Measurements from ENCODE around the gene PRR14. TPM values are rescaled to one million over a fixed set of nuclear protein-coding genes. Genes with fewer than 3 reads are reported as not detected.

The PRR14 gene
- total RNA-seq, 1 experiment from 2014 or later: 41.4 TPM

GRCh38 chr16:30698139-30698815, 47.5 kb downstream of the PRR14 start:
- Mint-ChIP-seq H3K27ac (ENCODE audit: low read depth, unreplicated experiment) (peak overlapping the region; percentile 100), H3K4me3 (ENCODE audit: unreplicated experiment) (peak overlapping the region; percentile 86), H3K36me3 (ENCODE audit: insufficient read depth, unreplicated experiment) (peaks cover 52% of the 10 kb centered on the region), H3K9me3 (ENCODE audit: unreplicated experiment) (no peaks in the 10 kb centered on the region), H3K27me3 (ENCODE audit: insufficient read depth, unreplicated experiment) (no peaks in the 10 kb centered on the region), H3K4me1 (ENCODE audit: insufficient read depth, unreplicated experiment) (peaks cover 14% of the 10 kb centered on the region)
- no peak for TF ChIP-seq CTCF (IDR thresholded peaks at IDR 0.05; ENCODE audit: unreplicated experiment)
- BruUV-seq (replicated peaks): no TSS peak
- intact Hi-C loops (cut with micrococcal nuclease): loop anchor here (1.0 to 5.0 kb wide), 3 partner anchors 40 to 199 kb away; partner anchors contain the start of genes CTF1 and FBRS
- POLR2A ChIA-PET: interaction anchor here (0.7 to 2.9 kb wide), 20 partner anchors 13 to 204 kb away, joined by 3 to 24 read pairs (median 5); partner anchors contain the start of genes FBRS, PHKG2, PRR14 and ZNF747
- CTCF ChIA-PET: interaction anchor here (1.4 kb wide), 1 partner anchor 26 kb away, joined by 4 read pairs; no protein-coding TSS in a partner anchor
- peak; percentile 98 for DNase-seq (ENCODE audit: unreplicated experiment)

GRCh38 chr16:30698816-30699614, 48.3 kb downstream of the PRR14 start, which contains the start of gene SRCAP:
SRCAP (plus strand) TSS chr16:30699171; CDS start chr16:30700825, 1,654 bp downstream.
- peak within 1 kb of the TSS; percentile 86 for H3K4me3 Mint-ChIP-seq (ENCODE audit: unreplicated experiment)
- peak; percentile 83 for DNase-seq (ENCODE audit: unreplicated experiment)
- no peaks in the 10 kb centered on the region for H3K9me3 Mint-ChIP-seq (ENCODE audit: unreplicated experiment)
- ChIA-PET POLR2A (interaction anchor here (0.6 to 2.9 kb wide), 16 partner anchors 13 to 343 kb away, joined by 3 to 24 read pairs (median 3); partner anchors contain the start of genes FBRS, PHKG2 and PRR14), CTCF (no interaction called here)
- TSS peak; percentile 41 for BruUV-seq (replicated peaks)
- intact Hi-C loops (cut with micrococcal nuclease): loop anchor here (1.0 to 5.0 kb wide), 4 partner anchors 14 to 198 kb away; partner anchors contain the start of genes CTF1 and FBRS
- H3K27ac Mint-ChIP-seq (ENCODE audit: low read depth, unreplicated experiment): peak within 1 kb of the TSS; percentile 100
- no peaks in the 10 kb centered on the region for H3K27me3 Mint-ChIP-seq (ENCODE audit: insufficient read depth, unreplicated experiment)
- TF ChIP-seq CTCF (IDR thresholded peaks at IDR 0.05; ENCODE audit: unreplicated experiment): no peak
- H3K36me3 Mint-ChIP-seq (ENCODE audit: insufficient read depth, unreplicated experiment): peaks cover 59% of the 10 kb centered on the region
- peaks cover 8% of the 10 kb centered on the region for H3K4me1 Mint-ChIP-seq (ENCODE audit: insufficient read depth, unreplicated experiment)

GRCh38 chr16:30699615-30700099, 48.9 kb downstream of the PRR14 start:
- no peaks in the 10 kb centered on the region for H3K9me3 Mint-ChIP-seq (ENCODE audit: unreplicated experiment)
- ChIA-PET POLR2A (interaction anchor here (0.6 to 2.9 kb wide), 12 partner anchors 12 to 255 kb away, joined by 3 to 24 read pairs (median 4); partner anchors contain the start of genes FBRS, PHKG2 and PRR14), CTCF (no interaction called here)
- H3K36me3 Mint-ChIP-seq (ENCODE audit: insufficient read depth, unreplicated experiment): peaks cover 65% of the 10 kb centered on the region
- peaks cover 8% of the 10 kb centered on the region for H3K4me1 Mint-ChIP-seq (ENCODE audit: insufficient read depth, unreplicated experiment)
- H3K27ac Mint-ChIP-seq (ENCODE audit: low read depth, unreplicated experiment): peak overlapping the region; percentile 100
- peak overlapping the region; percentile 86 for H3K4me3 Mint-ChIP-seq (ENCODE audit: unreplicated experiment)
- TF ChIP-seq CTCF (IDR thresholded peaks at IDR 0.05; ENCODE audit: unreplicated experiment): no peak
- no peak for DNase-seq (ENCODE audit: unreplicated experiment)
- no TSS peak for BruUV-seq (replicated peaks)
- H3K27me3 Mint-ChIP-seq (ENCODE audit: insufficient read depth, unreplicated experiment): no peaks in the 10 kb centered on the region
- intact Hi-C loops (cut with micrococcal nuclease): loop anchor here (1.0 to 5.0 kb wide), 3 partner anchors 14 to 198 kb away; partner anchors contain the start of gene CTF1
